SK-N-SH (cell line): ENCODE data around the gene CINP. TPM values are rescaled to one million over a fixed set of nuclear protein-coding genes. Genes with fewer than 3 reads are reported as not detected.
"Not testable (repeated sequence)": the region's sequence is repeated elsewhere in the genome, so short reads cannot be mapped to it uniquely, and the experiment has no call there.

Experiments
- CTCF ChIA-PET: fragments of 300-600, 350-600 bp; formaldehyde crosslinking; extraction: SDS; loops from one replicate; lab custom pipeline; 2021; lab: Yijun Ruan, JAX
- POLR2A ChIA-PET: fragments of 350-600 bp; sonication (Branson Sonifier 250); formaldehyde crosslinking; extraction: SDS; loops from one replicate; lab custom pipeline; 2020; ENCODE audit warnings: antibody characterized with exemption, inconsistent platforms; lab: Yijun Ruan, JAX
- DNase-seq: peaks from one replicate; pipeline ENCODE4 v3.0.0; 2012
- H2AFZ ChIP-seq: fragments of 200-600 bp; sonication (generic); 2 replicates; pipeline ENCODE4 v1.8.1; 2016; ENCODE audit warnings: antibody characterized with exemption, mild to moderate bottlenecking, low read depth
- H3F3A ChIP-seq: fragments of 200-600 bp; sonication (generic); replicated peaks from 2 replicates; pipeline ENCODE3; 2016; ENCODE audit warnings: antibody characterized with exemption, mild to moderate bottlenecking; ENCODE audit not compliant: insufficient read depth
- H3K27ac ChIP-seq, 2 experiments: fragments of 200-500 bp in 1 of 2; fragments of 200-600 bp in 1 of 2; sonication (Bioruptor generic) in 1 of 2; sonication (generic), shearing (Covaris generic) in 1 of 2; 2 replicates each; pipeline versions ENCODE4 v1.5.1 to v1.6.1; 2014 to 2016; ENCODE audit warnings: low read depth in 2 of 2, inconsistent platforms in 1 of 2, low read length in 1 of 2, mild to moderate bottlenecking in 1 of 2, mixed read lengths in 1 of 2
- H3K27me3 ChIP-seq: fragments of 200-600 bp; sonication (generic), shearing (Covaris generic); 2 replicates; pipeline ENCODE4 v1.6.1; 2016; ENCODE audit warnings: mixed run types; ENCODE audit not compliant: insufficient read depth
- H3K36me3 ChIP-seq, 2 experiments: fragments of 200-500 bp in 1 of 2; fragments of 200-600 bp in 1 of 2; sonication (Bioruptor generic) in 1 of 2; sonication (generic) in 1 of 2; replicated peaks in 1 of 2; 2 replicates each; pipeline versions ENCODE3 to v1.5.1; 2014 to 2016; ENCODE audit warnings: low read length in 1 of 2, mild to moderate bottlenecking in 1 of 2; ENCODE audit not compliant: insufficient read depth in 2 of 2, control insufficient read depth in 1 of 2
- H3K4me1 ChIP-seq, 2 experiments: fragments of 200-500 bp in 1 of 2; fragments of 200-600 bp in 1 of 2; sonication (Bioruptor generic) in 1 of 2; sonication (generic), shearing (Covaris generic) in 1 of 2; 2 replicates each; pipeline versions ENCODE4 v1.5.1 to v1.6.1; 2014 to 2016; ENCODE audit warnings: low read depth in 1 of 2, low read length in 1 of 2, mixed run types in 1 of 2; ENCODE audit not compliant: insufficient read depth in 2 of 2, control insufficient read depth in 1 of 2
- H3K4me2 ChIP-seq: fragments of 200-600 bp; sonication (generic), shearing (Covaris generic); 2 replicates; pipeline ENCODE4 v1.6.1; 2017; ENCODE audit warnings: mixed run types
- H3K4me3 ChIP-seq, 2 experiments: fragments of 200-500 bp in 1 of 2; fragments of 200-600 bp in 1 of 2; sonication (Bioruptor generic) in 1 of 2; sonication (generic), shearing (Covaris generic) in 1 of 2; 2 replicates each; pipeline versions ENCODE4 v1.5.1 to v1.8.1; 2014 to 2016; ENCODE audit warnings: low read depth in 2 of 2, inconsistent platforms in 1 of 2, low read length in 1 of 2, mild to moderate bottlenecking in 1 of 2, mixed read lengths in 1 of 2, moderate library complexity in 1 of 2
- H3K79me2 ChIP-seq: fragments of 200-600 bp; sonication (generic); 2 replicates; pipeline ENCODE4 v1.8.1; 2017; ENCODE audit warnings: mild to moderate bottlenecking; ENCODE audit not compliant: insufficient read depth
- H3K9ac ChIP-seq: fragments of 200-600 bp; sonication (generic); 2 replicates; pipeline ENCODE4 v1.6.1; 2017; ENCODE audit warnings: mixed run types
- H3K9me2 ChIP-seq: fragments of 200-600 bp; sonication (generic); 2 replicates; pipeline ENCODE4 v1.6.1; 2017; ENCODE audit warnings: mixed run types
- H3K9me3 ChIP-seq: fragments of 200-600 bp; sonication (generic); 2 replicates; pipeline ENCODE4 v1.6.1; 2017; ENCODE audit warnings: mixed run types, mild to moderate bottlenecking, moderate library complexity
- H4K20me1 ChIP-seq: fragments of 200-600 bp; sonication (generic); 2 replicates; pipeline ENCODE4 v1.6.1; 2017; ENCODE audit warnings: mild to moderate bottlenecking, mixed run types; ENCODE audit not compliant: insufficient read depth
- CHD2 ChIP-seq: fragments of 150-350 bp; IDR thresholded peaks from 2 replicates; pipeline ENCODE4 v1.6.1; 2018; ENCODE audit warnings: low read length; ENCODE audit not compliant: partially characterized antibody
- EZH2phosphoT487 ChIP-seq: fragments of 200-600 bp; sonication (generic); IDR thresholded peaks from 2 replicates; pipeline ENCODE4 v1.6.1; 2017; ENCODE audit warnings: low read depth, mixed run types, mild to moderate bottlenecking, antibody characterized with exemption, moderate library complexity, borderline replicate concordance
- FOSL2 ChIP-seq: IDR thresholded peaks from 2 replicates; pipeline ENCODE4 v1.4.0; 2012; ENCODE audit warnings: low read depth, mild to moderate bottlenecking, moderate library complexity, borderline replicate concordance
- GABPA ChIP-seq: IDR thresholded peaks from 2 replicates; pipeline ENCODE4 v1.4.0; 2012; ENCODE audit warnings: low read depth, mild to moderate bottlenecking
- IRF3 ChIP-seq: fragments of 150-350 bp; IDR thresholded peaks from 2 replicates; pipeline ENCODE4 v1.6.1; 2016; ENCODE audit warnings: mild to moderate bottlenecking, low read depth, low read length
- JUND ChIP-seq: IDR thresholded peaks from 2 replicates; pipeline ENCODE4 v1.4.0; 2012
- NRF1 ChIP-seq: IDR thresholded peaks from 2 replicates; pipeline ENCODE4 v1.6.1; 2012; ENCODE audit warnings: low read depth, mild to moderate bottlenecking, low read length
- POLR2AphosphoS5 ChIP-seq: IDR thresholded peaks from 2 replicates; pipeline ENCODE4 v1.6.1; 2012; ENCODE audit warnings: low read depth, low read length
- RCOR1 ChIP-seq: fragments of 150-350 bp; IDR thresholded peaks from 2 replicates; pipeline ENCODE4 v1.6.1; 2017; ENCODE audit warnings: antibody characterized with exemption, low read length
- RFX5 ChIP-seq: IDR thresholded peaks from 2 replicates; pipeline ENCODE4 v1.6.1; 2012; ENCODE audit warnings: mild to moderate bottlenecking, improper control_type of control experiment, low read length
- RXRA ChIP-seq: IDR thresholded peaks from 2 replicates; pipeline ENCODE4 v1.4.0; 2012; ENCODE audit warnings: low read depth, mild to moderate bottlenecking, borderline replicate concordance
- SIN3A ChIP-seq: IDR thresholded peaks from 2 replicates; pipeline ENCODE4 v1.6.1; 2012; ENCODE audit warnings: low read depth, mild to moderate bottlenecking, low read length, moderate library complexity, borderline replicate concordance
- SMC3 ChIP-seq: IDR thresholded peaks from 2 replicates; pipeline ENCODE4 v1.6.1; 2012; ENCODE audit warnings: low read depth, low read length, improper control_type of control experiment
- TAF1 ChIP-seq: IDR thresholded peaks from 2 replicates; pipeline ENCODE4 v1.6.1; 2012; ENCODE audit warnings: low read depth, mild to moderate bottlenecking, low read length, moderate library complexity, borderline replicate concordance
- USF2 ChIP-seq: fragments of 150-350 bp; IDR thresholded peaks from 2 replicates; pipeline ENCODE4 v1.6.1; 2017; ENCODE audit warnings: antibody characterized with exemption, low read length, low read depth, borderline replicate concordance
- WGBS: methylation state at CpG from one replicate; pipeline ENCODE4 v1.1.6; 2017; ENCODE audit warnings: low lambda C conversion rate; 5-methylcytosine and 5-hydroxymethylcytosine counted together
- polyA plus RNA-seq, 3 experiments: library from polyadenylated mRNA; depleted of rRNA; stranded (reverse); fragments of >200 nt; gene quantifications; 2 replicates each; pipeline ENCODE4 v1.2.3, GENCODE V29; 2012
- TF ChIP-seq, protein P1 (sequence below): IDR thresholded peaks from 2 replicates; pipeline ENCODE4 v1.4.0; 2012; ENCODE audit warnings: low read depth, borderline replicate concordance
- TF ChIP-seq, protein P2 (sequence below): IDR thresholded peaks from 2 replicates; pipeline ENCODE4 v1.4.0; 2012; ENCODE audit warnings: low read depth

CINP gene
- polyA plus RNA-seq, 1 of the 3 experiments (the other 2 are of a cell fraction): 50.4 TPM

- POLR2A ChIA-PET: no interaction called here
- Histone ChIP-seq H3F3A (no peaks in the 10 kb centered on the region), H3K27me3 (no peaks in the 10 kb centered on the region), H3K36me3 (peaks cover 38 to 39% of the 10 kb centered on the region in 2 experiments), H3K9me2 (no peaks in the 10 kb centered on the region), H3K4me1 (no peaks in the 10 kb centered on the region), H3K9me3 (no peaks in the 10 kb centered on the region), H4K20me1 (no peaks in the 10 kb centered on the region), H3K79me2 (no peaks in the 10 kb centered on the region), H3K4me2 (no peak overlapping the region), H3K27ac (no peak overlapping the region), H3K9ac (no peak overlapping the region), H2AFZ (no peak overlapping the region), H3K4me3 (no peak overlapping the region)
- CTCF ChIA-PET: interaction anchor here (1.3 kb wide), 1 partner anchor 19 kb away, joined by 3 read pairs; no protein-coding TSS in a partner anchor
- WGBS: 97% methylated on average over 4 of the region's 4 CpGs
- no peak for DNase-seq
- TF ChIP-seq RCOR1 (no peak), SMC3 (no peak), POLR2AphosphoS5 (no peak), RFX5 (no peak), TAF1 (no peak), FOSL2 (no peak), RXRA (no peak), IRF3 (no peak), NRF1 (no peak), JUND (no peak), CHD2 (no peak), USF2 (no peak), EZH2phosphoT487 (no peak), GABPA (no peak), SIN3A (no peak)
- TF ChIP-seq, protein P1, sequence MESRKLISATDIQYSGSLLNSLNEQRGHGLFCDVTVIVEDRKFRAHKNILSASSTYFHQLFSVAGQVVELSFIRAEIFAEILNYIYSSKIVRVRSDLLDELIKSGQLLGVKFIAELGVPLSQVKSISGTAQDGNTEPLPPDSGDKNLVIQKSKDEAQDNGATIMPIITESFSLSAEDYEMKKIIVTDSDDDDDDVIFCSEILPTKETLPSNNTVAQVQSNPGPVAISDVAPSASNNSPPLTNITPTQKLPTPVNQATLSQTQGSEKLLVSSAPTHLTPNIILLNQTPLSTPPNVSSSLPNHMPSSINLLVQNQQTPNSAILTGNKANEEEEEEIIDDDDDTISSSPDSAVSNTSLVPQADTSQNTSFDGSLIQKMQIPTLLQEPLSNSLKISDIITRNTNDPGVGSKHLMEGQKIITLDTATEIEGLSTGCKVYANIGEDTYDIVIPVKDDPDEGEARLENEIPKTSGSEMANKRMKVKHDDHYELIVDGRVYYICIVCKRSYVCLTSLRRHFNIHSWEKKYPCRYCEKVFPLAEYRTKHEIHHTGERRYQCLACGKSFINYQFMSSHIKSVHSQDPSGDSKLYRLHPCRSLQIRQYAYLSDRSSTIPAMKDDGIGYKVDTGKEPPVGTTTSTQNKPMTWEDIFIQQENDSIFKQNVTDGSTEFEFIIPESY: no peak
- TF ChIP-seq, protein P2, sequence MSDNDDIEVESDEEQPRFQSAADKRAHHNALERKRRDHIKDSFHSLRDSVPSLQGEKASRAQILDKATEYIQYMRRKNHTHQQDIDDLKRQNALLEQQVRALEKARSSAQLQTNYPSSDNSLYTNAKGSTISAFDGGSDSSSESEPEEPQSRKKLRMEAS: no peak
Observed at GRCh38 chr14:102352213-102352612, 10.5 kb downstream of the CINP start.

DNA sequence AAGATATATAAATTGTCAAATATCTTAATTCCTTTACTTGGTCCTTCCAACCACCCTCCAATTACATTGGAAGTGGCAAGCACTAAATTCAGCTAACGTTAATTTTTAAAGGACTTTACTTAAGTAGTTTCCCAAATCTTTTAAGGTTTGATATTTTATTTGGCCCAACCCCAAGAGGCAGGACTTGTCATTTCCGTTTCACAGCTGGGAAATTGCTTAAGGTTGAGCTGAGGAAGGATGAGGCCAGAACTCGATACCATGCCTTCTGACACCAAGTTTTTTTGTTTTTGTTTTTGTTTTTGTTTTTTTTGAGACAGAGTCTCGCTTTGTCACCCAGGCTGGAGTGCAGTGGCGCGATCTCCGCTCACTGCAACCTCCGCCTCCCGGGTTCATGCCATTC lies 11.1 kb downstream of the CINP start:
- POLR2A ChIA-PET, H3K27ac ChIP-seq, H3K9me3 ChIP-seq, H3F3A ChIP-seq, H2AFZ ChIP-seq, H3K9ac ChIP-seq, H3K4me3 ChIP-seq, H3K27me3 ChIP-seq, H4K20me1 ChIP-seq, DNase-seq, H3K9me2 ChIP-seq, H3K79me2 ChIP-seq, H3K4me2 ChIP-seq, H3K4me1 ChIP-seq: not testable (repeated sequence)
- 96% methylated on average over 9 of the region's 9 CpGs for WGBS
- CTCF ChIA-PET: interaction anchor here (1.3 kb wide), 1 partner anchor 19 kb away, joined by 3 read pairs; no protein-coding TSS in a partner anchor
- H3K36me3 ChIP-seq: peaks cover 36 to 41% of the 10 kb centered on the region in 2 experiments
